K562 (cell line): ENCODE measurements around the gene FBXO10. TPM values are rescaled to one million over a fixed set of nuclear protein-coding genes. Genes with fewer than 3 reads are reported as not detected.

Source experiments
- ATAC-seq: fragments of 200-7000 bp; cut with Tn5 transposase; 3 replicates; pipeline ENCODE4 v1.9.1; 2020; ENCODE audit warnings: moderate library complexity
- BruUV-seq: library from RNA; stranded (reverse); fragments of 400-500 nt; replicated peaks from 2 replicates; lab custom pipeline; 2021; lab: Mats Ljungman, UMichigan
- CTCF ChIA-PET: fragments of 300-600 bp; formaldehyde crosslinking; extraction: SDS; loops from one replicate; lab custom pipeline; 2021; ENCODE audit warnings: low intra/inter-chr PET ratio; lab: Yijun Ruan, JAX
- POLR2A ChIA-PET: fragments of 300-600, 350-650 bp; sonication (Branson Sonifier 250); formaldehyde crosslinking; extraction: SDS; loops from one replicate; lab custom pipeline; 2021; ENCODE audit warnings: antibody characterized with exemption, inconsistent platforms; lab: Yijun Ruan, JAX
- DNase-seq, 4 experiments: peaks; one replicate each; pipeline versions ENCODE4 v3.0.0 to v3.0.0-alpha.2; 2011 to 2018; ENCODE audit warnings: low spot score in 3 of 4, mixed read lengths in 3 of 4; ENCODE audit errors: extremely low read depth in 1 of 4
- FAIRE-seq: peaks from 2 replicates; lab custom pipeline; 2011; peaks lifted over from hg19 to GRCh38; lab: Jason Lieb, UNC
- H2AFZ ChIP-seq: 2 replicates; pipeline ENCODE4 v1.6.0; 2011; ENCODE audit warnings: low read depth, low read length, control low read depth, inconsistent platforms
- H3K27ac ChIP-seq: fragments of 200-600 bp; 3 replicates; pipeline ENCODE4 v1.8.0; 2011; ENCODE audit warnings: low read depth, mild to moderate bottlenecking, control low read depth, inconsistent platforms, low read length, moderate library complexity, mixed read lengths; ENCODE audit errors: extremely low read depth
- H3K27me3 ChIP-seq, 2 experiments: fragments of 300-600 bp in 1 of 2; 2 replicates in 1 of 2; 3 replicates in 1 of 2; pipeline versions ENCODE4 v1.6.0 to v1.8.0; 2011; ENCODE audit warnings: inconsistent platforms in 2 of 2, low read length in 2 of 2, mild to moderate bottlenecking in 1 of 2, mixed read lengths in 1 of 2, moderate library complexity in 1 of 2; ENCODE audit not compliant: control insufficient read depth in 2 of 2, insufficient read depth in 2 of 2
- H3K36me3 ChIP-seq: fragments of 300-600 bp; 3 replicates; pipeline ENCODE4 v1.8.0; 2011; ENCODE audit warnings: mild to moderate bottlenecking, low read length, inconsistent platforms; ENCODE audit not compliant: control insufficient read depth, insufficient read depth
- H3K4me1 ChIP-seq, 2 experiments: fragments of 200-600 bp in 1 of 2; replicated peaks in 1 of 2; 2 replicates in 1 of 2; 3 replicates in 1 of 2; pipeline versions ENCODE4 v1.5.1 to v1.8.0; 2011; ENCODE audit warnings: inconsistent platforms in 2 of 2, low read length in 2 of 2, mild to moderate bottlenecking in 1 of 2, mixed read lengths in 1 of 2, moderate library complexity in 1 of 2; ENCODE audit not compliant: control insufficient read depth in 2 of 2, insufficient read depth in 2 of 2
- H3K4me2 ChIP-seq: 2 replicates; pipeline ENCODE4 v1.6.1; 2011; ENCODE audit warnings: low read length, control low read depth, inconsistent platforms, mixed read lengths; ENCODE audit not compliant: insufficient read depth
- H3K4me3 ChIP-seq: fragments of 200-600 bp; sonication (generic), shearing (Covaris generic); 2 replicates; pipeline ENCODE4 v1.5.1; 2016; ENCODE audit warnings: control low read depth, inconsistent platforms
- H3K79me2 ChIP-seq: fragments of 200-600 bp; 3 replicates; pipeline ENCODE4 v1.8.0; 2011; ENCODE audit warnings: low read length, inconsistent platforms; ENCODE audit not compliant: control insufficient read depth, insufficient read depth
- H3K9ac ChIP-seq, 2 experiments: 2 replicates each; pipeline versions ENCODE4 v1.6.0 to v1.6.1; 2011; ENCODE audit warnings: low read depth in 2 of 2, low read length in 2 of 2, control low read depth in 1 of 2, inconsistent platforms in 1 of 2, mild to moderate bottlenecking in 1 of 2, mixed read lengths in 1 of 2; ENCODE audit not compliant: insufficient read depth in 1 of 2
- H3K9me1 ChIP-seq: one replicate; pipeline ENCODE4 v1.6.0; 2011; ENCODE audit warnings: inconsistent platforms, mild to moderate bottlenecking, low read length, moderate library complexity; ENCODE audit not compliant: control insufficient read depth, insufficient read depth
- H3K9me3 ChIP-seq: replicated peaks from 2 replicates; pipeline ENCODE4 v1.5.1; 2011; ENCODE audit warnings: low read depth, low read length, inconsistent platforms; ENCODE audit not compliant: control insufficient read depth, insufficient read depth
- H4K20me1 ChIP-seq: replicated peaks from 2 replicates; pipeline ENCODE4 v1.6.1; 2011; ENCODE audit warnings: low read length, inconsistent platforms, mixed read lengths; ENCODE audit not compliant: control insufficient read depth, insufficient read depth
- ARID1B ChIP-seq: fragments of 450-650 bp; IDR thresholded peaks from 2 replicates; pipeline ENCODE4 v1.6.1; 2016; ENCODE audit warnings: antibody characterized with exemption, mild to moderate bottlenecking, inconsistent platforms
- CHCHD3 ChIP-seq: fragments of 250-450 bp; sonication (Bioruptor Pico); IDR thresholded peaks from 2 replicates; pipeline ENCODE4 v2.1.2; 2022; ENCODE audit warnings: mild to moderate bottlenecking
- ETV1 ChIP-seq: fragments of 450-650 bp; conservative IDR thresholded peaks from 2 replicates; pipeline ENCODE4 v1.6.1; 2016; ENCODE audit warnings: missing genetic modification characterization, control low read depth, low read depth, missing compliant biosample characterization
- LARP7 ChIP-seq: fragments of 450-650 bp; IDR thresholded peaks from 2 replicates; pipeline ENCODE4 v1.6.1; 2016
- MTA3 ChIP-seq: fragments of 450-650 bp; formaldehyde crosslinking; IDR thresholded peaks from 2 replicates; pipeline ENCODE4 v1.6.1; 2017; ENCODE audit warnings: mild to moderate bottlenecking, borderline replicate concordance
- MXI1 ChIP-seq: IDR thresholded peaks from 2 replicates; pipeline ENCODE4 v1.6.1; 2011; ENCODE audit warnings: low read depth, mild to moderate bottlenecking, improper control_type of control experiment, low read length
- POLR2A ChIP-seq: fragments of 450-650 bp; conservative IDR thresholded peaks from 2 replicates; pipeline ENCODE4 v1.6.1; 2016
- SP1 ChIP-seq: sonication (generic); formaldehyde crosslinking; IDR thresholded peaks from 2 replicates; pipeline ENCODE4 v1.8.1; 2022; ENCODE audit warnings: mild to moderate bottlenecking, missing genetic modification reagents
- XRCC4 ChIP-seq: IDR thresholded peaks from one replicate; pipeline ENCODE4 v1.6.1; 2011; ENCODE audit not compliant: insufficient read depth, insufficient read length; ENCODE audit errors: extremely low read depth
- ZNF140 ChIP-seq: fragments of 250-450 bp; sonication (Bioruptor Pico); IDR thresholded peaks from 2 replicates; pipeline ENCODE4 v1.8.0; 2021; ENCODE audit warnings: moderate library complexity, mild to moderate bottlenecking, inconsistent platforms
- WGBS: fragments of 100-300 bp; shearing (Covaris generic); methylation state at CpG from one replicate; pipeline ENCODE4 v1.1.6; 2016; ENCODE audit warnings: low coverage, mixed read lengths; ENCODE audit not compliant: insufficient coverage; ENCODE audit errors: missing lambda C conversion rate; 5-methylcytosine and 5-hydroxymethylcytosine counted together
- in situ Hi-C: fragments of 300-500 bp; cut with MboI; formaldehyde crosslinking; loops from 4 replicates; pipeline ENCODE4 v1.15.0; 2018; ENCODE audit warnings: inconsistent platforms, mixed read lengths
- intact Hi-C: fragments of 100-400 bp; cut with micrococcal nuclease; formaldehyde crosslinking; loops from 2 replicates; pipeline ENCODE4 v1.14.2; 2022
- polyA plus RNA-seq, 8 experiments: library from polyadenylated mRNA; depleted of rRNA in 4 of 8; stranded (reverse) in 5 of 8; unstranded in 3 of 8; fragments of >200 nt; fragmentation: Nextera tagmentation in 2 of 8; fragmentation: Illumina TruSeq in 1 of 8; extraction: Ambion mirVana in 2 of 8; extraction: Trizol in 1 of 8; gene quantifications; 2 replicates each; pipeline versions ENCODE4 v1.2.1 to v1.2.3, GENCODE V29; 2011 to 2014; ENCODE audit warnings: inconsistent platforms in 1 of 8, missing spikeins in 1 of 8
- total RNA-seq, 7 experiments: library from RNA; depleted of rRNA in 6 of 7; stranded (reverse); fragments of >200 nt in 6 of 7; fragmentation: Illumina TruSeq in 2 of 7; extraction: Trizol in 2 of 7; gene quantifications; 2 replicates each; pipeline versions ENCODE4 v1.2.1 to v1.2.3, GENCODE V29; 2011 to 2021; ENCODE audit warnings: low replicate concordance in 1 of 7
- TF ChIP-seq, protein P1 (sequence below): sonication (generic); formaldehyde crosslinking; IDR thresholded peaks from 2 replicates; pipeline ENCODE4 v1.8.1; 2023; ENCODE audit warnings: mild to moderate bottlenecking, missing genetic modification reagents

The FBXO10 gene
- total and polyA plus RNA-seq, 9 of the 15 experiments (the other 6 are each of a cell fraction or from before 2014, with no cell fraction given), result 0.84 to 9.9 (median 6.0) TPM

- TF ChIP-seq ZNF140 (CRISPR knock-in tag) (no peak), POLR2A (no peak), ETV1 (tag) (no peak)
Observed at GRCh38 chr9:37561682-37562081, 14.5 kb downstream of the FBXO10 start (continued).

DNA sequence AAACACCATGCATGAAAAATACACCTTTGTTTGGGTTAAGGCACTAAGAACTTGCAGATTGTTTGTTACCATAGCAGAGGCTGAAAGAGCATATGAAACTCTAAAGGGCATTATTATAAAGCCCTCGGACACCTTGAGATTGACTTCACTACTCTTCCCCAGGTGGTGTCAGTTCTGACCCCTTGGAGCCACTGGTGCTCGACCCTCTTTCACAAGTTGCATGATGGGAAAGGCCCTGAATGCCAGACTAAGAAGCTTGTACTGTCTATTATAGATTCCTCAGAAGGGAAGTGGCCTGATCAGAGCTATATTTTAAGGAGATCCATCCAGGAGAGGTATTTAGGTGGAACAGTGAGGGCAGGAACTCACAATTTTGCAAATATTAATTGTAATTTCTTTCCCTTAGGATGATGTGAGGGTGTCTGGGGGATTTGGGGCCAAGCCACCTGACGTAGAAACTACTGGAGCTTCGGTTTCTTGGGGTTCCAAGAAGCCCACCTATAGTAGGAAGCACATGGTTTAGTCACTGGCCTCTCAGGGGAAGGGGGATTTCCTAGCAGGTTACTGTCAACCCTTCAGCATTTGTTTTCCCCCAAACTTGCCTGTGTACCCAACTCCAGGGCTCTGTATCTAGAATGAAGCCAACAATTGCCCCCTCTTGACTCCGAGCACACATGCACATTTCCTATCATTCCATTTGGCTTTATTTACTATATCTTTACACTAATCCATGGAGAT lies 16.2 kb downstream of the FBXO10 start:
- no peak for ATAC-seq
- TF ChIP-seq MTA3 (no peak), LARP7 (no peak), ARID1B (no peak), SP1 (CRISPR knock-in tag) (no peak), MXI1 (no peak), XRCC4 (no peak), CHCHD3 (CRISPR knock-in tag) (no peak)
- TF ChIP-seq, protein P1, sequence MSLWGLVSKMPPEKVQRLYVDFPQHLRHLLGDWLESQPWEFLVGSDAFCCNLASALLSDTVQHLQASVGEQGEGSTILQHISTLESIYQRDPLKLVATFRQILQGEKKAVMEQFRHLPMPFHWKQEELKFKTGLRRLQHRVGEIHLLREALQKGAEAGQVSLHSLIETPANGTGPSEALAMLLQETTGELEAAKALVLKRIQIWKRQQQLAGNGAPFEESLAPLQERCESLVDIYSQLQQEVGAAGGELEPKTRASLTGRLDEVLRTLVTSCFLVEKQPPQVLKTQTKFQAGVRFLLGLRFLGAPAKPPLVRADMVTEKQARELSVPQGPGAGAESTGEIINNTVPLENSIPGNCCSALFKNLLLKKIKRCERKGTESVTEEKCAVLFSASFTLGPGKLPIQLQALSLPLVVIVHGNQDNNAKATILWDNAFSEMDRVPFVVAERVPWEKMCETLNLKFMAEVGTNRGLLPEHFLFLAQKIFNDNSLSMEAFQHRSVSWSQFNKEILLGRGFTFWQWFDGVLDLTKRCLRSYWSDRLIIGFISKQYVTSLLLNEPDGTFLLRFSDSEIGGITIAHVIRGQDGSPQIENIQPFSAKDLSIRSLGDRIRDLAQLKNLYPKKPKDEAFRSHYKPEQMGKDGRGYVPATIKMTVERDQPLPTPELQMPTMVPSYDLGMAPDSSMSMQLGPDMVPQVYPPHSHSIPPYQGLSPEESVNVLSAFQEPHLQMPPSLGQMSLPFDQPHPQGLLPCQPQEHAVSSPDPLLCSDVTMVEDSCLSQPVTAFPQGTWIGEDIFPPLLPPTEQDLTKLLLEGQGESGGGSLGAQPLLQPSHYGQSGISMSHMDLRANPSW (CRISPR knock-in tag), result no peak
- H3K27ac ChIP-seq, result no peak overlapping the region

More for the DNA sequence above, 16.2 kb downstream of the FBXO10 start:
- H3K4me3 ChIP-seq, result no peak overlapping the region
- POLR2A ChIA-PET, result interaction anchor here (0.6 to 0.8 kb wide), 2 partner anchors 38 to 55 kb away, joined by 3 read pairs; no protein-coding TSS in a partner anchor
- in situ Hi-C loops, result no loop called here
- H4K20me1 ChIP-seq, result no peaks in the 10 kb centered on the region
- no peaks in the 10 kb centered on the region; the same call in 1 of the 2 replicates for H3K9me3 ChIP-seq
- H3K4me1 ChIP-seq, result peaks cover 0 to 2% of the 10 kb centered on the region in 2 experiments; a peak in 1 of 5 replicates
- intact Hi-C loops, result no loop called here
- BruUV-seq, result no TSS peak
- H3K9ac ChIP-seq, result no peak overlapping the region
- 86% methylated on average over 5 of the region's 5 CpGs for WGBS
- H3K4me2 ChIP-seq, result no peak overlapping the region
- no peaks in the 10 kb centered on the region for H3K9me1 ChIP-seq
- DNase-seq, result no peak
- peaks cover 3% of the 10 kb centered on the region; the same call in 2 of the 3 replicates for H3K36me3 ChIP-seq
- H2AFZ ChIP-seq, result no peak overlapping the region
- no peaks in the 10 kb centered on the region for H3K79me2 ChIP-seq
- CTCF ChIA-PET, result no interaction called here
- no peak for FAIRE-seq
- no peaks in the 10 kb centered on the region for H3K27me3 ChIP-seq
